GM12874 (cell line): ENCODE data around the gene LSR.

Experiments
- CTCF ChIP-seq: IDR thresholded peaks from 2 replicates; pipeline ENCODE4 v1.5.1; 2011; ENCODE audit warnings: low read depth, mild to moderate bottlenecking, control low read depth, low read length, moderate library complexity; ENCODE audit not compliant: insufficient read depth

Gene LSR

GRCh38 chr19:35310811-35311465 is 62.1 kb downstream of the LSR start:
- TF ChIP-seq CTCF: no peak

- no peak for TF ChIP-seq CTCF
Observed at GRCh38 chr19:35311901-35312665, 63.3 kb downstream of the LSR start.

GRCh38 chr19:35313587-35313986 is 64.8 kb downstream of the LSR start:
- TF ChIP-seq CTCF: no peak

- no peak for TF ChIP-seq CTCF
Observed at GRCh38 chr19:35314031-35314430, 65.2 kb downstream of the LSR start.

- no peak for TF ChIP-seq CTCF
Observed at GRCh38 chr19:35314858-35315470, 66.2 kb downstream of the LSR start.

- TF ChIP-seq CTCF: peak; percentile 21; the same call in 1 of the 2 replicates
Observed at GRCh38 chr19:35315883-35316282, 67.1 kb downstream of the LSR start.

GRCh38 chr19:35316560-35316959 is 67.8 kb downstream of the LSR start:
- TF ChIP-seq CTCF: no peak
